ENCODE results near the gene VEGFD.
"Not testable (repeated sequence)": the region's sequence is repeated elsewhere in the genome, so short reads cannot be mapped to it uniquely, and the experiment has no call there.

The VEGFD gene

GRCh38 chrX:15321447-15321846 lies 62.8 kb downstream of the VEGFD start:
- no peak for TF ChIP-seq CTCF (IDR thresholded peaks at IDR 0.05; ENCODE audit: low read depth, low read length)
- H3K4me3 ChIP-seq (replicated peaks in 1 of 2; ENCODE audit: low read depth in 2 of 2, low read length in 2 of 2), result no peak overlapping the region
- DNase-seq (ENCODE audit: low read depth in 2 of 2), result no peak

GRCh38 chrX:15320297-15320696 lies 63.9 kb downstream of the VEGFD start:
- TF ChIP-seq CTCF (IDR thresholded peaks at IDR 0.05; ENCODE audit: low read depth, low read length), result no peak
- no peak for DNase-seq (ENCODE audit: low read depth in 2 of 2)
- no peak overlapping the region for H3K4me3 ChIP-seq (replicated peaks in 1 of 2; ENCODE audit: low read depth in 2 of 2, low read length in 2 of 2)

- H3K4me3 ChIP-seq (replicated peaks in 1 of 2; ENCODE audit: low read depth in 2 of 2, low read length in 2 of 2), result no peak overlapping the region
- DNase-seq (ENCODE audit: low read depth in 2 of 2), result no peak
- no peak for TF ChIP-seq CTCF (IDR thresholded peaks at IDR 0.05; ENCODE audit: low read depth, low read length)
Measured at GRCh38 chrX:15319075-15319474, 65.1 kb downstream of the VEGFD start.

GRCh38 chrX:15315509-15315908 lies 68.7 kb downstream of the VEGFD start, which contains the start of gene ASB11:
ASB11 (minus strand) TSS chrX:15315640; CDS start chrX:15315605, 35 bp downstream.
- TF ChIP-seq CTCF (IDR thresholded peaks at IDR 0.05; ENCODE audit: low read depth, low read length), result no peak
- DNase-seq (ENCODE audit: low read depth in 2 of 2), result no peak
- H3K4me3 ChIP-seq (replicated peaks in 1 of 2; ENCODE audit: low read depth in 2 of 2, low read length in 2 of 2), result no peak within 1 kb of the TSS

GRCh38 chrX:15314472-15314871 lies 69.7 kb downstream of the VEGFD start:
- no peak for TF ChIP-seq CTCF (IDR thresholded peaks at IDR 0.05; ENCODE audit: low read depth, low read length)
- DNase-seq (ENCODE audit: low read depth in 2 of 2), result no peak

GRCh38 chrX:15311119-15311518 lies 73.1 kb downstream of the VEGFD start:
- no peak for DNase-seq (ENCODE audit: low read depth in 2 of 2)
- TF ChIP-seq CTCF (IDR thresholded peaks at IDR 0.05; ENCODE audit: low read depth, low read length), result no peak
- H3K4me3 ChIP-seq (replicated peaks in 1 of 2; ENCODE audit: low read depth in 2 of 2, low read length in 2 of 2), result no peak overlapping the region

More at GRCh38 chrX:15314472-15314871, 69.7 kb downstream of the VEGFD start:
- H3K4me3 ChIP-seq (replicated peaks in 1 of 2; ENCODE audit: low read depth in 2 of 2, low read length in 2 of 2), result no peak overlapping the region

- peak; percentile 40 to 81 for DNase-seq (ENCODE audit: low read depth in 2 of 2)
- no peak for TF ChIP-seq CTCF (IDR thresholded peaks at IDR 0.05; ENCODE audit: low read depth, low read length)
- H3K4me3 ChIP-seq (replicated peaks in 1 of 2; ENCODE audit: low read depth in 2 of 2, low read length in 2 of 2), result no peak overlapping the region
Measured at GRCh38 chrX:15310117-15310516, 74.1 kb downstream of the VEGFD start.

GRCh38 chrX:15305899-15306298 lies 78.3 kb downstream of the VEGFD start:
- H3K4me3 ChIP-seq (replicated peaks in 1 of 2; ENCODE audit: low read depth in 2 of 2, low read length in 2 of 2); DNase-seq (ENCODE audit: low read depth in 2 of 2): not testable (repeated sequence)

Measured in cardiac fibroblast (primary cell).